ENCODE data around the gene REV3L.

Gene REV3L

DNA sequence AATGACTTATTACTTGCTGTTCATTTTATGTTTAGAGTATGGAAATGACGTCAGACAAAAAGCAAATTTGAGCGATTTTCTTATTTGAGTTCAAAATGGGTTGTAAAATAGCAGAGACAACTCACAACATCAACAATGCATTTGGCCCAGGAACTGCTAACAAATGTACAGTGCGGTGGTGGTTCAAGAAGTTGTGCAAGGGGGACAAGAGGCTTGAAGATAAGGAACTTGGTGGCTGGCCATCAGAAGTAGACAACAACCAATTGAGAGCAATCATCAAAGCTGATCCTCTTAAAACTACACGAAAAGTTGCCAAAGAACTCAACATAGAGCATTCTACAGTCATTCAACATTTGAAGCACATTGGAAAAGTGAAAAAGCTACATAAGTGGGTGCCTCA is 43.8 kb downstream of the REV3L start:
- no peak overlapping the region for H3K27ac ChIP-seq
- peaks cover 17% of the 10 kb centered on the region for H3K79me2 ChIP-seq
- H3K4me1 ChIP-seq = no peaks in the 10 kb centered on the region
- TF ChIP-seq, protein P1, sequence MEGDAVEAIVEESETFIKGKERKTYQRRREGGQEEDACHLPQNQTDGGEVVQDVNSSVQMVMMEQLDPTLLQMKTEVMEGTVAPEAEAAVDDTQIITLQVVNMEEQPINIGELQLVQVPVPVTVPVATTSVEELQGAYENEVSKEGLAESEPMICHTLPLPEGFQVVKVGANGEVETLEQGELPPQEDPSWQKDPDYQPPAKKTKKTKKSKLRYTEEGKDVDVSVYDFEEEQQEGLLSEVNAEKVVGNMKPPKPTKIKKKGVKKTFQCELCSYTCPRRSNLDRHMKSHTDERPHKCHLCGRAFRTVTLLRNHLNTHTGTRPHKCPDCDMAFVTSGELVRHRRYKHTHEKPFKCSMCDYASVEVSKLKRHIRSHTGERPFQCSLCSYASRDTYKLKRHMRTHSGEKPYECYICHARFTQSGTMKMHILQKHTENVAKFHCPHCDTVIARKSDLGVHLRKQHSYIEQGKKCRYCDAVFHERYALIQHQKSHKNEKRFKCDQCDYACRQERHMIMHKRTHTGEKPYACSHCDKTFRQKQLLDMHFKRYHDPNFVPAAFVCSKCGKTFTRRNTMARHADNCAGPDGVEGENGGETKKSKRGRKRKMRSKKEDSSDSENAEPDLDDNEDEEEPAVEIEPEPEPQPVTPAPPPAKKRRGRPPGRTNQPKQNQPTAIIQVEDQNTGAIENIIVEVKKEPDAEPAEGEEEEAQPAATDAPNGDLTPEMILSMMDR (IDR thresholded peaks at IDR 0.05) = no peak
- no peak overlapping the region for H3K9ac ChIP-seq
- H3K4me2 ChIP-seq (ENCODE audit: low read length) = no peak overlapping the region
- no peaks in the 10 kb centered on the region for H3K27me3 ChIP-seq (ENCODE audit: control insufficient read depth, insufficient read depth, low read length)
- H3K36me3 ChIP-seq (ENCODE audit: control insufficient read depth, insufficient read depth, low read length) = no peaks in the 10 kb centered on the region
- no peaks in the 10 kb centered on the region for H3K9me3 ChIP-seq (ENCODE audit: control insufficient read depth, low read length)
- no peak overlapping the region for H3K4me3 ChIP-seq (ENCODE audit: low read depth, low read length)
- no peak overlapping the region for H2AFZ ChIP-seq

DNA sequence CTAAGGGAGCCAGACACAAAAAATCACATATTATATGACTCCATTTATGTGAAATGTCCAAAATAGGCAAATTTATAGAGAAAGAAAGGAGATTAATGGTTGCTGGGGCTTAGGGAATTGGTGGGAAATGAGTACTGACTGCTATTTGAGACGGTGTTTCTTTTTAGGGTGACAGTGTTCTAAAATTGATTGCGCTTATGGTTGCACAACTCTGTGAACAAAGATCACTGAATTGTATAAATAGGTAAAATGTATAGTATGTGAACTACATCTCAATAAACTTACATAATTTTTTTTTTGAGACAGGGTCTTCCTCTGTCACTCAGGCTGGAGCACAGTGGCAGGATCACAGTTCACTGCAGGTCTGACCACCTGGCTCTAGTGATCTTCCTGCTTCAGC is 45.4 kb downstream of the REV3L start:
- Histone ChIP-seq H3K4me2 (ENCODE audit: low read length) (no peak overlapping the region), H3K79me2 (peaks cover 17% of the 10 kb centered on the region), H3K36me3 (ENCODE audit: control insufficient read depth, insufficient read depth, low read length) (no peaks in the 10 kb centered on the region)

DNA sequence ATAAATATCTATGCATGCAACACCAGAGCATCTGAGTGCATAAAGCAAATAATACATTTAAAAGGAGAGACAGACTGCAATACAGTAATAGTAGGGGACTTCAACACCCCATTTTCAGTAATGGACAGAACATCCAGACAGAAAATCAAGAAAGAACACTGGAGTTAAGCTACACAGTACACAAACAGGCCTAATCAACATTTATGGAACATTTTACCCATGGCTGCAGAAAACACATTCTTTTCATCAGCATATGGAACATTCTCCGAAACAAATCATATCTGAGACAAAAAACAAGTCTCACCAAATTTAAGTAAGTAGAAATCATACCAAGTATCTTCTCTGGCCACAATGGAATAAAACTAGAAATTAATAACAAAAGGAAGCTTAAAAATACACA is 50.5 kb downstream of the REV3L start:
- H3K9ac ChIP-seq = no peak overlapping the region
- no peaks in the 10 kb centered on the region for H3K36me3 ChIP-seq (ENCODE audit: control insufficient read depth, insufficient read depth, low read length)
- no peaks in the 10 kb centered on the region for H3K27me3 ChIP-seq (ENCODE audit: control insufficient read depth, insufficient read depth, low read length)
- H3K27ac ChIP-seq = no peak overlapping the region
- H3K79me2 ChIP-seq = peaks cover 32% of the 10 kb centered on the region
- no peak overlapping the region for H3K4me3 ChIP-seq (ENCODE audit: low read depth, low read length)
- no peak overlapping the region for H3K4me2 ChIP-seq (ENCODE audit: low read length)
- no peaks in the 10 kb centered on the region for H3K9me3 ChIP-seq (ENCODE audit: control insufficient read depth, low read length)
- H3K4me1 ChIP-seq = peaks cover 2% of the 10 kb centered on the region
- TF ChIP-seq, protein P1 (IDR thresholded peaks at IDR 0.05) = no peak
- H2AFZ ChIP-seq = no peak overlapping the region

More for the DNA sequence above, 45.4 kb downstream of the REV3L start:
- Histone ChIP-seq H3K27ac (no peak overlapping the region), H3K4me3 (ENCODE audit: low read depth, low read length) (no peak overlapping the region), H3K27me3 (ENCODE audit: control insufficient read depth, insufficient read depth, low read length) (no peaks in the 10 kb centered on the region), H3K9ac (no peak overlapping the region), H2AFZ (no peak overlapping the region), H3K4me1 (no peaks in the 10 kb centered on the region), H3K9me3 (ENCODE audit: control insufficient read depth, low read length) (no peaks in the 10 kb centered on the region)
- TF ChIP-seq, protein P1 (IDR thresholded peaks at IDR 0.05) = no peak

DNA sequence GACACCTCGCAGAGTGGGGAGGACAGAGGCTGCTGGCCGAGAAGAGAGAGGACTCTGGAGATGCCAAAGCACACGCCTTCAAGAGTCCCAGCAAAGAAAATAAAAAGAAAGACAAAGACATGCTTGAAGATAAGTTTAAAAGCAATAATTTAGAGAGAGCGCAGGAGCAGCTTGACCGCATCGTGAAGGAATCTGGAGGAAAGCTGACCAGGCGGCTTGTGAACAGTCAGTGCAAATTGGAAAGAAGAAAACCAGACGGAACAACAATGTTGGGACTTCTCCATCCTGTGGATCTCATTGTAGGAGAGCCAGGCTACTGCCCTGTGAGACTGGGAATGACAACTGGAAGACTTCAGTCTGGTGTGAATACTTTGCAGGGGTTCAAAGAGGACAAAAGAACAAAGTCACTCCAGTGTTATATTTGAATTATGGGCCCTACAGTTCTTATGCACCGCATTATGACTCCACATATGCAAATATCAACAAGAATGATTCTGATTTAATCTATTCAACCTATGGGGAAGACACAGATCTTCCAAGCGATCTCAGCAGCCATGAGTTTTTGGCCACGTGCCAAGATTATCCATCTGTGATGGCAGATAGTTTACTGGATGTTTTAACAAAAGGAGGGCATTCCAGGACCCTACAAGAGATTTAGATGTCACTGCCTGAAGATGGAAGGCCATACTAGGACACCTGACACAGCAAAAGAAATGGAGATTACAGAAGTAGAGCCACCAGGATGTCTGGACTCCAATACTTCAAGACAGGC is 52.2 kb downstream of the REV3L start:
- Histone ChIP-seq H3K27ac (no peak overlapping the region), H3K9me3 (ENCODE audit: control insufficient read depth, low read length) (no peaks in the 10 kb centered on the region), H3K9ac (no peak overlapping the region), H2AFZ (no peak overlapping the region), H3K79me2 (peaks cover 29% of the 10 kb centered on the region), H3K27me3 (ENCODE audit: control insufficient read depth, insufficient read depth, low read length) (no peaks in the 10 kb centered on the region), H3K4me3 (ENCODE audit: low read depth, low read length) (no peak overlapping the region), H3K36me3 (ENCODE audit: control insufficient read depth, insufficient read depth, low read length) (no peaks in the 10 kb centered on the region), H3K4me1 (peaks cover 2% of the 10 kb centered on the region), H3K4me2 (ENCODE audit: low read length) (no peak overlapping the region)
- TF ChIP-seq, protein P1 (IDR thresholded peaks at IDR 0.05) = no peak

DNA sequence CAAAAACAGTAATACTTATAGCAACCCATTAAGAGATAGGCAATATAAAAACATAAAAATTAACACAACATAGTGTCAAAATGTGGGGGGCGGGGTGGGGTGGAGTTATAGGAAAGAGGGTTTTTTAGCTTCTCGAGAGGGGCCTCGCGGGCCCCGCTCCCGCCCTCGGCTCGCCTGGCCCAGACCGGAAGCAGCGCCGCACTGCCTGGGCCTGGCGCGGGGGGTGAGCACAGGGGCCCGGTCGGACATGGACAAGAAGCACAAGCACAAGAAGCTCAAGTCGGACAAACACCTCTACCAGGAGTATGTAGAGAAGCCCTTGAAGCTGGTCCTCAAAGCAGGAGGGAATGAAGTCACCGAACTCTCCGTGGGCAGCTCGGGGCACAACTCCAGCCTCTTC is 53.4 kb downstream of the REV3L start:
- peaks cover 6% of the 10 kb centered on the region for H3K4me1 ChIP-seq
- no peaks in the 10 kb centered on the region for H3K9me3 ChIP-seq (ENCODE audit: control insufficient read depth, low read length)
- no peaks in the 10 kb centered on the region for H3K27me3 ChIP-seq (ENCODE audit: control insufficient read depth, insufficient read depth, low read length)
- H3K9ac ChIP-seq = no peak overlapping the region
- TF ChIP-seq, protein P1 (IDR thresholded peaks at IDR 0.05) = no peak
- H3K27ac ChIP-seq = no peak overlapping the region
- no peaks in the 10 kb centered on the region for H3K36me3 ChIP-seq (ENCODE audit: control insufficient read depth, insufficient read depth, low read length)
- no peak overlapping the region for H2AFZ ChIP-seq
- no peak overlapping the region for H3K4me3 ChIP-seq (ENCODE audit: low read depth, low read length)
- H3K79me2 ChIP-seq = peaks cover 21% of the 10 kb centered on the region
- H3K4me2 ChIP-seq (ENCODE audit: low read length) = no peak overlapping the region
